GM18861 (cell line): ENCODE measurements around the gene NUFIP1.
"Not testable (repeated sequence)": the region's sequence is repeated elsewhere in the genome, so short reads cannot be mapped to it uniquely, and the experiment has no call there.

Experiments
- ATAC-seq: cut with Tn5 transposase; IDR thresholded peaks from one replicate; pipeline ENCODE4 v1.9.1; 2021; ENCODE audit not compliant: unreplicated experiment

NUFIP1 gene

DNA sequence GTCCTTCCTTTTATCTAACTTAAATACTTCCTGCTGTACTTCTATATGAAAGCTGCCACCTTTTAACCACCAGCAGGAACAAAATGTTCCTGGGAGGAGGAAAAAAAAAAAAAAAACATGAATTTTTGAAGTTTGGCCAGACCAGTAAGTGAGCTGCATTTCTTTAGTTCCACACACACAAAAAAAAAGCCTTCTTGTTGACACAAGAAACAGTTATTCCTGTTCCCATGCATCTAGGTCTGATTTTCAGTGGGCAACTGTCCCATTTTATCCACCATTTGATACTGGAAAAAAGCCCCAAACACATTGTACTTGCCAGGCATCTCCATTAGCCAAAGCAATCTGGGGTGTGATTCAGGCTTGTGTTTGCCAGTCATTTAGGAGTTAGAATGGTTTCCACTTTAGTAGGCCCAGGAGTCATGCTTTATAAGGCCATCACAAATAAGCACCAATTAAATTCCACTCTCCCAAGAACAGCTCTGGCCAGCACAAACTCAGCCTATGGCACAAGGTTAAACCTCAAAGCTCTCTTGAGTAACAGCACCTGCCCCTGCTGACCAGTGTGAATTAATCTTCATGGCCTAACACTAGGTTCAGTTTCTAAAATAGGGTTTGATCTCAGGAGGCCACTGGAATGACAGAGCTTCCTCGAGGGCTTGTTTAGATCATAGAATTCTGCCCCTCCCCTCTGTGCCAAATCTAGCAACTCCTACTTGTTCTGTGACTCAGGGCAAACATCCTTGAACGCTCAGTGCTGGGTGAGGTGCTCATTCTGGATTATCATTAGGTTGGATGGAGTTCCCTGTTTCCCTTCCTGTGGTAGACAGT lies 67.1 kb downstream of the NUFIP1 start:
- ATAC-seq: no peak

DNA sequence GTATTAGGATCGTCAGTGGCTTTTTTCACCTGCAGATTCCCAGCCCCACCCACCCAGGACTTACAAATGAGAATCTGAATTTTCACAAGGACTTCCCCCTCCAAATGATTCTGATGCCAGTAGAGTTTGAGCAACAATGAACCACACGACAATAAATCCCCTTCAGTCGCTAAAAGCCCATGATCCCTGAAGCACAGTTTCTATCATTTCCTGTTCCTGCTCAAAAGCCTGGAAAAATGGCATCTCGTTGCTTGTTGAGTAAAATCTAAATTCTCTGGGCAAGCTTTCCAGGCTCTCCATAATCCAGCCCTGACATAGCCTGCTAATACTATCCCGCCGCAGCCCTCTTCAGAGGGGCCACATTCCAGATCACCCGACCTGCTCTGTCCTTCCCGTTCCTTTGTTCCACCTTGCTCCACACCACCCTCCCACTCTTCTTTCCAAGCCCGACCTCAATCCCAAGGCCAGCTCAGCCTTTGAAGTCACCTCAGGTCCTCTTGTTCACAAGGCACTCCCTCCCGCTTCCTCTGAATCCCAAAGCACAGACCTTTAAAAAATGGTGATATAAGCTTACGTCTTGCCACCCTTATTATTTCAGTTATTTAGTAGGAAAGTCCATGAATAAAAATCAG lies 67.9 kb downstream of the NUFIP1 start:
- ATAC-seq: no peak

DNA sequence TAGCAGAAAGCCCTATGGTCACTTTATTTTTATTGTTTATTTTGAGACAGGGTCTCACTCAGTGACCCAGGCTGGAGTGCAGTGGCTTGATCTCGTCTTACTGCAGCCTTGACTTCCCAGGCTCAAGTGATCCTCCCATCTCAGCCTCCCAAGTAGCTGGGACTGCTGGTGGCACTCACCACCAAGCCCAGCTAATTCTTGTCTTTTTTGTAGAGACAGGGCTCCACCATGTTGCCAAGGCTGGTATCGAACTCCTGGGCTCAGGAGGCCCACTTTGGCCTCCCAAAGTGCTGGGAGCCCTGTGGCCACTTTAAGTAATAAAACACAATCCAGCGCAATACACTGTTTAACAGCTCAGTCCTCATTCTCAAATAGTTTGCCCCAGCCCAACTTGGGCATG lies 69.3 kb downstream of the NUFIP1 start:
- ATAC-seq: no peak

DNA sequence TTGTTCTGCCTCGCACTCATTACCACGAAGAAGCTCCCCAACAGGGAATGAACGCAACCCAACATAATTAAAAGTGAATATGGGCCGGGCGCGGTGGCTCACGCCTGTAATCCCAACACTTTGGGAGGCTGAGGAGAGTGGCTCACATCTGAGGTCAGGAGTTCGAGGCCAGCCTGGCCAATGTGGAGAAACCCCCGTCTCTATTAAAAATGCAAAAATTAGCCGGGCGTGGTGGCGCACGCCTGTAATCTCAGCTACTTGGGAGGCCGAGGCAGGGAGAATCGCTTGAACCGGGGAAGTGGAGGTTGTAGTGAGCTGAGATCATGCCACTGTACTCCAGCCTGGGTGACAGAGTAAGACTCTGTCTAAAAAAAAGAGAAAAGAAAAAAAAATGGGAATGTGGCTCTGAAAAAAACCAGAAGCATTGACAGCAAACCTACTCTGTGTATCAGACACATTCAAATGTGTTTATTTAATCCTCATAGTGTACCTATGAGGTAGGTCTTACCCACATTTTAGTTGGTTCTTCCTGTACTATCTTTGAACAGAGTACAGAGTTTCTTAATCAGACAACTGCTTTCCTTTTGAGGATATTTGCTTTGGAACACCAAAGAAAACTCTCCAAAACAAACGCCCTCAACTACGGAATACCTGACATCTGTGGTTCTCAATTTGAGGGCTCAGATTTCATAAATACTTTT lies 70.0 kb downstream of the NUFIP1 start:
- ATAC-seq: no peak

DNA sequence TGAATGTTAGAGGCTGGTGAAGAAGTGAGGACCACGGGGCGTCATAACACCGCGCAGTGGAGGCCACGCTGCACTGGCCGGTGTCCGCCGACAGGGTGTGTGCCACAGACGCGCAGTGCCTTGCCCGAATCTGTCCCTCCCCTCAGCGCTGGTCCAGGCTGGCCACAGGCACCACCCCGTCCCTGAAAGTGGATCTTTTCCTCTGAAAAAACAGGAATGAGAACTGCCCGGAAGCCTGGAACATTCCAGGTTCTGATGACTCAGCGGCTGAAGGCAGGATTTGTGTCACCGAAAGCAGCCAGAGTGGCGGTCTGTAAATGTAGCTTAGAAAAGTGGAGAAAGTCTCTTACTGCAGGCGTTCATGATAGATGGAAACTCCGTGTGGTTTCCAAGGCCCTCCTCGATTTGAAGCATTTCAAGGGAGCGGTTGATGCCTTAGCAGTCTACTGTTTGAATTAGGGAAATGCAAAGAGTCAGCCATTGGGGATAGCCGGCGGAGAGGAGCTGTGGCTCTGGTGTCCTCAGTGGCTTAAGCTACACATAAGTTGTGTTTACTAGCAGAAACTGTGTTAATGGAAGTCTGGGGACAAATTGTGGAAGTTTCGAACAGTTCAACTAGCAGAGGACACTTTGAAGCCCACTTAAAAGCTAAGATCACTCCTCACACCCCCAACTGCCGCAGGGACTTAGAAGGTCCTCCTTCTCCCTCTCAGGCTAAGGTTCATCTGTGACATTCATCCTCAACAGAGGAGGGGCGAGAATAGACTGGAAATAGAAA lies 70.8 kb downstream of the NUFIP1 start:
- ATAC-seq: peak; percentile 77

DNA sequence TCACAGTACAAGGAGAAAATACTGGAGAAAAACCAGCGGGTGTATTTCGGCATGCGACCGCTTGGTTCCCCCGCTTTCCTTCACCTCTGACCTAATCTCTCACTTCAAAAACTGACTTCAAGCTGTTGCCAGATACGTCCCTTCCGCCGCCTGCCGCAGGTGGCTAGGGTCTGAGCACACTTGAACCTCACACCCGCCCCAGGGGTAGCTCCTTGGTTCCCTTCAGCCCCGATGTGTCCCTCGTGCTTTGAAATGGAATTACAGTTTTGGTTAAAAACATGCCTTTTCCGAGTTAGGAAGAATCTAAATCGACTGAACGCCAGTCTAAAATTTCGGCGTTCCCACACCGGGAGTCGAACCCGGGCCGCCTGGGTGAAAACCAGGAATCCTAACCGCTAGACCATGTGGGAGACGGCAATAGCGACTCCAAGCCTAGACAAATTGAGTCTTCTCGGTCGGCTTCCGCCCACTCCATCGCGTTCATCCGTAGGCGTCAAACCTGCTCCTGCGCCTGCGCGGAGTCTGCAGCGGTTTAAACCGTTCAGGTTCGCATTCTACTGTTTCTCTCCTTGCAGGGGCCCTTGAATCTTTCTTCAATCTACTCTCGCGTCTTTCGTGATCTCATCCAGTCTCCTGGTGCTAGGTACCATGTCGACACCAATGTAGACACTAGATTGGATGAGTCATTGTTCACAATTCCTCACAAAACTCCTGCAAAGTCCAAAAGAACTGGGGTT lies 71.5 kb downstream of the NUFIP1 start:
- peak; percentile 82 for ATAC-seq

DNA sequence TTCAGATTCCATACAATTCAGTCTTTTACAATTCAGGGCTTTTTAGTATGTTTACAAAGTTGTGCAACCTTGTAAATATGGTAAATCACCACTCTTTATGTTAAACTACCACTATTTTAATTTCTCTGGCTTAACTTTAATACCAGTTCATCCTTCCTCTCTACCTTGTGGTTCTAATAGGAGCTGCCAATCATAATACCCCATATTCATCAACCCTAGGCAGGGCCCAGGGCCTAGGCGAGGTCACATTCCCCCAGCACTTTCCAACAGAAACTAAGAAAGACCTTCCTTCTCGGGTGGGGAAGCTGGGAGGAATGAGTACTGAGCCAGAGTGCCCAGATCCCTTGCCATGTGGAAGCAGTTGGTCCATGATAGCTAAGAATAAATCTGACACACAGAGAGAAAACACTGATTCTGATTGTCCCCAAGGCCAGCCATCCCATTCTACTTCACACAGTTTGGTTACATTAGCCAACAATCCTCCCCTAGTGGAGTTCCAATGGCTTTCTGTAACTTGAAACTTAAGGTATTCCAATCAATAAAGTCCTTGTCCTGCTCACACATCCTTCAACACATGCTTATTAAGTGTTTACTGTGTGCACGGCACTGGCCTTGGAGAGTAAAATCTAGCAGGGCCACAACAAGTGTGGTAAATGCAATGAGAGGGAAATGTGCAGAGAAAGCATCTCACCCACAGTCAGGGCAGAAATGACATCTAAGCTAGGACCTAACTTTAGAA lies 76.8 kb downstream of the NUFIP1 start:
- ATAC-seq: no peak

DNA sequence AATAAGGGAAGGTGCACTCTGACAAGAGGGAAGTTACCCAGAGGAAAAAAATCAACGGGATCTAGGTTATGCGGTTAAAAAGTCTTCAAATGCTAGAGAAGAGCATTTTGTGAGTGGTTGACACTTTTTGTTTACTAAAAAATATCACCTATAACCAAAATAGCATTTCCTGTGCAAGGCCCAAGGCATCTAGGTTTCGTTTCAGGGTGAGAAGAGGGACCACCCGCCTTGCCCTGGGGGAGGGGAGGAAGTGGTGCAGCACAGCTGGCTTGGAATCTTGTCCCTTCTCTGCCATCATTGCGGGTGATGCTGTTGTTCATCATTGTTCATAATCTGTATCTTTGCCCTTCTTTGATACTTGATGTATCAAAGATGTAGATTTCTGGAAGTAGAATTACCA lies 80.6 kb downstream of the NUFIP1 start:
- ATAC-seq: no peak

DNA sequence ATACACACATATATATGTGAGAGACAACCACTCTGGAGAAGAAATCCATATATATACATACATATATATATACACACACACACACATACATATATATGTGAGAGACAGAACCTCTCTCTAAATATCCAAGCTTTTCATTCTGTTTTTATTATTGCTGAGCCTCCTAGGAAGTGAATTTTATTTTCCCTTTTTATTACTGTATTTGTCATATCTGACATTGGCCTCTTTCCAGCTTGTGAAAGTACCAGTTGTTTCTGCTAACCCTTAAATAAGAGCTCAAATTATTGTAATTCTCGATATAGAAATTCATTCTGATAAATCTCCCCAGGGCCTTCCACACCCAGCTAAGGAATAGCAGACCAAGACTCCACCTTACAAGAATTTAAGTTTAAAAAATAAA lies 81.0 kb downstream of the NUFIP1 start:
- no peak for ATAC-seq

DNA sequence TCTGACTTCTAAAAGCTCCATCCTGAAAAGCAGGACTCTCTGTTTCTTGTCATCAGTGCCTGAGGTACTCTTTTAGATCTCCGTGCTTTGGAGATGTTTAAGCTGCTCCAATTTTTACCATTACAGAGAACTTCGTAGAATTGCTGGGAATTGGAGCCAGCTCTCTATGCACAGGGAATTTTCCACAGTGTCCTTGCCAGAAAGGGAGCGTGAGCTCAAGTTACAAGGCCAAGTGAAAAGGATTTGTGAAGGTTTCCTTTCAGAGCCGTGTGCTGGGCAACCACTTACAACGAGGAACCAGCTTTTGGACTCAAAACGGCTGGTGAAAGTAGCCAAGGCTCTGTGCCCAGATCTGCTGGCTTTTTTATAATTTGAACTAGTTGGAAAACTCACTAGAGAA lies 82.6 kb downstream of the NUFIP1 start:
- no peak for ATAC-seq

DNA sequence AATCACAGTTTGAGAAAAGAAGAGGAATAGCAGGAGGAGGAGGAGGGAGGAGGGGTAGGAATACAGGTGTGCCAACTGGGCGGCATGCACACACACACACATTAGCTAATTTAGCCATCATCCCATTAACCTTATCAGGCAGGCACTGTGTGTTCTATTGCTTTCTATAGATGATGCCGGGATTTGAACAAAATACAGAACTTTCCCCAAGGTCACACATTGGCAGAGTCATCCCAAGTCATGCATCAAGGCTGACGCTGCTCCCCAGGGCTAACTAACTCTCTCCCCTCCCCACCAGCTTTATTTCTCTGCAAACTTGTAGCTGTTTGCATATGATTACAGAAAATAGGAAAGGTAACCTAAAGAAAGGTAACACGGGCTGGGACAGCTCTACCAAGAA lies 83.0 kb downstream of the NUFIP1 start:
- ATAC-seq: no peak

DNA sequence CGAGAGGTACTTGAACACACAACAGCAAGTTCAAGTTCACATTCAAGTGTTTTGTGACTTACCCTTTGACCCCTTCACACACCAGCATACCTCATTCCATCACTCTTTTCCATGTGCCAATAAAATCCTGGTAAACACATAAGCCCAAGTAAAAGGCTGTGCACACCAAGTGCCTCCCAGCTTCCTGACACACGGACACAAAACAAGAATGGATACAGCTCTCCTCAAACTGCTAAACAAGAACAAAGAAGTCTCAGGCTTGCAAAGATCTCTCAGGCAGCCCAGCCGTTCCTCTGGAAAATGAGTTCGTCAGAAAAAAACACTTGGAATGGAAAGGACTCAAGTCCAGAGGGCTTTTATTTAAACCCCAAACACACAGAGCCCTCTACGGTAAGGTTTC lies 83.7 kb downstream of the NUFIP1 start:
- no peak for ATAC-seq

DNA sequence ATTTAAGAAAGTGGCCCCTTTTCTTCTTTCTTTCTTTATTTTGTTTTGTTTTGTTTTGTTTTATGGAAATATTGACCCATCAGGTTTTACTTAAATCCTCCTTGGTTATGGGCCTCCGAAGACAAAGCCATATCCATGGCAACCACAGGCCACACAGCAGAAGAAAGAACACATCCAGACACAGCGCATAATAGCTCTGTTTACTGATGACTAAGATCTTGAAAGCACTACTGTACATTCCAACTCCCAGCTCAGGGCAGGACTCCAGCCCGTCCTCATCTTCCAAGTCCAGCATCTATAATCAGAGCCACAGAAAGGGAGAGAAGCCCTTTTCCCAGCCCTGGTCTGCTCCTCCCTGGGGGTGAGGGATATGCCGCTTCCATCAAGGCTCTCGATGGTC lies 84.3 kb downstream of the NUFIP1 start:
- ATAC-seq: no peak

DNA sequence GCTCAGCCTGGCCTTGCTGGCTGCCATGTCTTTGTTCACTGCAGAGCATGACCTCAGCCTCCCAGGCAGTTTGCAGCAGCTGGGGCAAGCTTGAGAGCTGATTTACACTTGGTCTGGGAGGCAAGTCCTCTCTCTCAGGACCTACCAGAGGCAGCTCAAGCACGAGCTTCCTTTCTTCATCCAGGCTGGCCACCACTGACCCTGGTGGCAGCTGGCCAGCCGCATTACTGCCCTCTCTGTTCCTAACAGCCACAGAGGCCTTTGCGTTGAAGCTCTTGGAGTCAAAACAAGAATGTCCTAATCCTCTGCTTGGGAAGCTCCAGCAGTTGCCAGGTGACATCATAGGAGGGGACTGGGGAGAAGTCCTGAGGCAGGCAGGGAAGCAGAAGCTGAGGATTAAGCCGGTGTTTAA lies 85.7 kb downstream of the NUFIP1 start:
- ATAC-seq: no peak

DNA sequence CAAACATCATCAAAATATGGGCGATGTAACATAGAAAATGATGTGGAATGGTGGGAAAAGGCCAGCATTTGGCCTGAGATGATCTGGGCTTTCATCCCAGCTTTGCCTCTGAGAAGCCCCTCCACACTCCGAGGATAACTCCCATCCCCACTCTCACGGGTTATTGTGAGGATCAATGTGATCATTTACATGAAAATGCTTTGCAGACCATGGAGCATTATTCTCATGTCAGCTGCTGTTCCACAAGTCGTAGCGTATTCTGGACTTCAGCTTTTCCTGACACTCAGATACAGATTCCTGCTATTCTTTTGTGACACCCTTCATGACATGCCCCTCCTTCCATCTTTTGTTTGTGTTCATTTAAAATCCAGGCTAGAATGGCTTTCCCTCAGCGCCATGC lies 86.5 kb downstream of the NUFIP1 start:
- ATAC-seq: no peak

DNA sequence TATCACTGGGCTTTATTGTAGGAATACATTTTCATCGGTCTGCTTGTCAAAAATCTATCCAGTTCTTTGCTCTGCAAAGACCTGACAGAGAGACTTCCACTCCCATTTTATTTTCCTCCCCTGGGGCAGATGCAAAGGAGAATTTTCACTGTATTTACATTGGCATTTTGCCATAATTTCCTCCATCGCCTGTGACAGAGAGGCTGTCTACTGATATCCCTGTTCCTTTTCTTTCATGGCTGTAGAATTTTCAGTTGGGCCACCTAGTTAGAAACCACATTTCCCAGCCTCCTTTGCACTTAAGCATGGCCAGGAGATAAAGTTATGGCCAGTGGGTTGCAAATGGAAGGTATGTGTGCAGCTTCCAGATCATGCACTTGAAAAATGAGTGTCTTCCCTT lies 89.3 kb downstream of the NUFIP1 start:
- no peak for ATAC-seq

DNA sequence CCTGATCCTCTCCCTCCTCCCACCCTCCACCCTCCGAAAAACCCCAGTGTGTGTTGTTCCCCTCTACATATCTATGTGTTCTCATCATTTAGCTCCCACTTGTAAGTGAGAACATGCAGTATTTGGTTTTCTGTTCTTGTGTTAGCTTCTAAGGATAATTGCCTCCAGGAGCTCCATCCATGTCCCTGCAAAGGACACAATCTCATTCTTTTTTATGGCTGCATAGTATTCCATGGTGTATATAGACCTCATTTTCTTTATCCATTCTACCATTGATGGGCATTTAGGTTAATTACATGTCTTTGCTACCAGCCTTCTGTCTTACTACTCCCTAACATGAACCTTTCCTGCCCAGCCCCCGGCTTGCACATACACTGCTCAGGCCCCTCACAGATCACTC lies 91.0 kb downstream of the NUFIP1 start:
- not testable (repeated sequence) for ATAC-seq

DNA sequence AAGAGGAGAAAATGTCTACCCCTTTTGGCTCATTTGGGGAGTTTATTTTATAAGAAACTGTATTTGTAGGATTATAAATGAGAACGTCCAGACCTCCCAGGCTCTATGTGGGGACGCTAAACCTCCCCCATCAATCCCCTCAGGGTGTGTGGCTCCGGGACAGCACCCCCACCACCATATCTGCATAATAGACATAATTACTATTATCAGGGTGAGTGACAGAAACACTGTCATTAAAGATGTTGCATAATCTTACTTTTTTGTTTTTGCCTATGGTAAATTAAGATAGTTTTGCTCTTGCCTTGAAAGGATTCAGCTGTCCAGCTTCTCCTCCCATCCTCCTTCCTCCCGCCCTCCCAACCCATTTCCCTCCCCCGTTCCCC lies 93.3 kb downstream of the NUFIP1 start:
- ATAC-seq: no peak

DNA sequence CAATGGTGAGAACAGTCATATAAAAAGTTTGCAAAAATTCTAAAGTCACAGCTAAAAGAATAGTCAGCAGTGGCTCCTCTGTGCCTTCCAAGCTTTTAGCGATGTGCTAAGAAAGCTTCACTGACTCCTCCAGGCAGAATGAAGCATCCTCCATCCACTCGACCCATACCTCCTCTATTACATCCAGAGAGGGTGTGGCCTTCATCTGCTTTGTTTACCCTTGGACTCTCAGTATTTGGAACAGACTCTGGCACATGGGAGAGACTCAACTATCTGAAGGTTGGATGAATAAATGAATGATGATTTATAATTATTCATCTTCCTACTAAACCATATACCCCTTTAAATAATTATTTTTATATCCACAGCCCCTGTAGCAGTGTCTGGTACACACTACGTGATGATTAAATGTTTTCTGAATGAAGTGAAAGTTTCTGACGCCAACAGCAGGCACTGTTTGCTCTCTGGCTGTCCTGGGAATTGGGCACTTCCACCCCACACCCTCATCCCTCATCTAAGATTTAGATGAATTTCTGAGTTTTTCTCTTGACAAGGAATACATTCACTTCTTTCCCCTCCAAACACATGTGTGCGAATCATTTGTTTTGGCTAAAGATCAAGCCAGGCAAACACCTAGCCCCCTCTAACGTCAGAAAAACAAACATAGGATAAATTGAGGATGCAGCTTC lies 93.9 kb downstream of the NUFIP1 start:
- ATAC-seq: no peak
